Measurements from ENCODE around the gene ABTB1.

ABTB1 gene

DNA sequence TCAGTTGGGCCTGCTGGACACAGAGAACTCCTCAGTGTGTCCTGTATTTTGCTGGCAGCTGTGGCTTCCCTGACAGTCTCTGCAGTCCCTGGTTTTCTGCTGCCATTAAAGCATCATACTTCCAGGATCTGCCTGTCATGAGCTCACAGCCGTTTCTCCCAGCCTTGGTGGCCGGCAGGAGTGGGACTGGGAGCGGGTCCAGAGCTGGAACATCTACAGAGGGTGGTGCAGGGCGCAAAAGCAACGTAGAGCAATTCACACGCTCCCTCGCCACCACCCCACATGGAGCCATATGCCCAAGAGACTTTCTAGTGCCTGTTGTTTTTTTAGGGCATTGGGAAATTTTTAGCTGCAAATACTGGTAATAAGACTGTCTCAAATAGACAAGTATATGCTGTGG is 33.6 kb downstream of the ABTB1 start:
- peaks cover 2% of the 10 kb centered on the region for H3K4me1 ChIP-seq (ENCODE audit: insufficient read depth, poor library complexity, severe bottlenecking)
- no peaks in the 10 kb centered on the region for H3K27me3 ChIP-seq (ENCODE audit: insufficient read depth, poor library complexity, severe bottlenecking)
- H3K27ac ChIP-seq (ENCODE audit: poor library complexity, severe bottlenecking): no peak overlapping the region
- DNase-seq (ENCODE audit: low spot score) (no peak), ATAC-seq (ENCODE audit: low read depth) (no peak)
- no peaks in the 10 kb centered on the region for H3K9me3 ChIP-seq (ENCODE audit: severe bottlenecking)
- no peak overlapping the region for H3K4me3 ChIP-seq (ENCODE audit: severe bottlenecking)
- no peaks in the 10 kb centered on the region for H3K36me3 ChIP-seq (ENCODE audit: low read depth)
- TF ChIP-seq, protein P1, sequence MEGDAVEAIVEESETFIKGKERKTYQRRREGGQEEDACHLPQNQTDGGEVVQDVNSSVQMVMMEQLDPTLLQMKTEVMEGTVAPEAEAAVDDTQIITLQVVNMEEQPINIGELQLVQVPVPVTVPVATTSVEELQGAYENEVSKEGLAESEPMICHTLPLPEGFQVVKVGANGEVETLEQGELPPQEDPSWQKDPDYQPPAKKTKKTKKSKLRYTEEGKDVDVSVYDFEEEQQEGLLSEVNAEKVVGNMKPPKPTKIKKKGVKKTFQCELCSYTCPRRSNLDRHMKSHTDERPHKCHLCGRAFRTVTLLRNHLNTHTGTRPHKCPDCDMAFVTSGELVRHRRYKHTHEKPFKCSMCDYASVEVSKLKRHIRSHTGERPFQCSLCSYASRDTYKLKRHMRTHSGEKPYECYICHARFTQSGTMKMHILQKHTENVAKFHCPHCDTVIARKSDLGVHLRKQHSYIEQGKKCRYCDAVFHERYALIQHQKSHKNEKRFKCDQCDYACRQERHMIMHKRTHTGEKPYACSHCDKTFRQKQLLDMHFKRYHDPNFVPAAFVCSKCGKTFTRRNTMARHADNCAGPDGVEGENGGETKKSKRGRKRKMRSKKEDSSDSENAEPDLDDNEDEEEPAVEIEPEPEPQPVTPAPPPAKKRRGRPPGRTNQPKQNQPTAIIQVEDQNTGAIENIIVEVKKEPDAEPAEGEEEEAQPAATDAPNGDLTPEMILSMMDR (IDR thresholded peaks at IDR 0.05; ENCODE audit: poor library complexity, severe bottlenecking): no peak

DNA sequence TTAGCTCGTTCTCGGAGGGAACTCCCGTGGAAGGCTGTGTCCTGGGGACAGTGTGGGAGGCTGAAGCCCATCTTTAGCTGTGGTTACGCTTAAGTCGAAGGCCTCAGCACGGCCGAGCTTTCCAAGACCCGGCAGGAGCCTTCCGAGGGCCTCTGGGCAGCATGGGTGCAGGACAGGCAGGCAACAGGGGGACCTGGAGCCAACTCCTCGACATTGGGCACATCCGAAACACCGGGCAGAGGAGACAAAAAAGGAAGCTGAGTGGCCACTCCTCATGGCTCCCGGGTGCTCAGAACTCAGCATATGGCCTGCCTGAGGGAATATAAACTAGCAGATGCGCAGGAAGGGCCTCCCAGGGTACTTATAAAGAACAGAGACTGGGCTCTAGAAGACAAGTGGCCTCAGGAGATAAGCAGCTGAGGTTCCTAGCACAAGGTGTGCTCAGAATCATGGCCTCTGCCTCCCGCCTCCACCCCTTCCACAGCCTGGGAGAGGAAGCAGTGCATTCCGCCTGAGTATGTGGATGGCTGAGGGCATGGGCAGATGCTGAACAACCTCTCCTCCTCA is 34.1 kb downstream of the ABTB1 start:
- ATAC-seq (ENCODE audit: low read depth) (no peak; the same call in 2 of the 3 replicates), DNase-seq (ENCODE audit: low spot score) (no peak)
- Histone ChIP-seq H3K9me3 (ENCODE audit: severe bottlenecking) (no peaks in the 10 kb centered on the region), H3K4me3 (ENCODE audit: severe bottlenecking) (no peak overlapping the region), H3K36me3 (ENCODE audit: low read depth) (no peaks in the 10 kb centered on the region), H3K27ac (ENCODE audit: poor library complexity, severe bottlenecking) (no peak overlapping the region), H3K27me3 (ENCODE audit: insufficient read depth, poor library complexity, severe bottlenecking) (no peaks in the 10 kb centered on the region), H3K4me1 (ENCODE audit: insufficient read depth, poor library complexity, severe bottlenecking) (peaks cover 2% of the 10 kb centered on the region)
- TF ChIP-seq, protein P1 (IDR thresholded peaks at IDR 0.05; ENCODE audit: poor library complexity, severe bottlenecking): no peak

DNA sequence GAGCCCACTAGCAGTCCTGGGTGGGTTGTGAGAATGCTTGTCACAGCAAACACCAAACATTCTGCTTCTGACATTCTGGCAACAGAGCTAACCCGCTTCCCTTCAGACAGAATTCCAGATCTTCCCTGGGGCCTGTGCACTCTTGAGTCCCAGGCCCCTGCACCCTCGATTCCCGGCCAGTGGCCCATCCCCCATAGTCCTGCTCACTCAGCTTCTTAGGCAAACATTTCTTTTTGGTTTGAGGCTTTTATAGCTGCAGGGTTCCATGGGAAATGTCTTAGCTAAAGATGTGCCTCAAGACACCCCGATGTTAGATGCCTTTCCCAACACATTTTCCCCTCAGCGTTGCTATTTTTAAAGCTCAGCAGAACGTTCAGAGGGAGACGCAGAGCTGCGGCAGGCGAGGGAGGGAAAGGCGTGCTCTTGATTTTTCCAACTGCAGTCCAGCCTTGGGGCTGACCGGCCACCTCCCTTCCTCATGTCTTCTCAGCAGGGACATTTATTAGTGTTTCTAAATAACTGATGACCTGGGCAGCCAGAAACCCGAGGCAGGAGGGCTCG is 35.2 kb downstream of the ABTB1 start:
- no peaks in the 10 kb centered on the region for H3K9me3 ChIP-seq (ENCODE audit: severe bottlenecking)
- H3K4me1 ChIP-seq (ENCODE audit: insufficient read depth, poor library complexity, severe bottlenecking): peaks cover 2% of the 10 kb centered on the region
- no peaks in the 10 kb centered on the region for H3K27me3 ChIP-seq (ENCODE audit: insufficient read depth, poor library complexity, severe bottlenecking)
- TF ChIP-seq, protein P1 (IDR thresholded peaks at IDR 0.05; ENCODE audit: poor library complexity, severe bottlenecking): no peak
- DNase-seq (ENCODE audit: low spot score) (no peak), ATAC-seq (ENCODE audit: low read depth) (no peak)
- no peak overlapping the region for H3K27ac ChIP-seq (ENCODE audit: poor library complexity, severe bottlenecking)
- H3K36me3 ChIP-seq (ENCODE audit: low read depth): no peaks in the 10 kb centered on the region
- H3K4me3 ChIP-seq (ENCODE audit: severe bottlenecking): no peak overlapping the region

DNA sequence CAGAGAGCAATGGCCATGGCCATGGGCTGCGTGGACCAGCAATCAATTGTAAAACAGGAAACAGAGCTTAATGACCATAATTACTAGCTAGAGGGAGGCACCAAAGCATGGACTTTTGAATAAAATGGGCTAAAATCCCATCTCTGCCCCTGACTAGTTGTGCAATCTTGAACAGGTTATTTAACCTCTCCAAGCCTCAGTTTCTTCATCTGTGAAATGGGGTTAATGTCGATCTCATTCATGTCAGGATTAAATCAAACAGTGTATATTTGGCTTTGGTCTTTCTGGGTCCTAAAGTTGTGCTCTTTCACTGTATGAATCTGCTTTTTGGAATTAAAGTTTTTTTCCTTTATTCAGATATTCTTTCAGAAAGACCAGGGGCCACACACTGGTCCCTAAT is 36.1 kb downstream of the ABTB1 start:
- ATAC-seq (ENCODE audit: low read depth) (no peak), DNase-seq (ENCODE audit: low spot score) (no peak)
- no peaks in the 10 kb centered on the region for H3K9me3 ChIP-seq (ENCODE audit: severe bottlenecking)
- H3K4me3 ChIP-seq (ENCODE audit: severe bottlenecking): no peak overlapping the region
- TF ChIP-seq, protein P1 (IDR thresholded peaks at IDR 0.05; ENCODE audit: poor library complexity, severe bottlenecking): no peak
- no peak overlapping the region for H3K27ac ChIP-seq (ENCODE audit: poor library complexity, severe bottlenecking)
- H3K36me3 ChIP-seq (ENCODE audit: low read depth): no peaks in the 10 kb centered on the region
- H3K27me3 ChIP-seq (ENCODE audit: insufficient read depth, poor library complexity, severe bottlenecking): no peaks in the 10 kb centered on the region
- peaks cover 2% of the 10 kb centered on the region for H3K4me1 ChIP-seq (ENCODE audit: insufficient read depth, poor library complexity, severe bottlenecking)

DNA sequence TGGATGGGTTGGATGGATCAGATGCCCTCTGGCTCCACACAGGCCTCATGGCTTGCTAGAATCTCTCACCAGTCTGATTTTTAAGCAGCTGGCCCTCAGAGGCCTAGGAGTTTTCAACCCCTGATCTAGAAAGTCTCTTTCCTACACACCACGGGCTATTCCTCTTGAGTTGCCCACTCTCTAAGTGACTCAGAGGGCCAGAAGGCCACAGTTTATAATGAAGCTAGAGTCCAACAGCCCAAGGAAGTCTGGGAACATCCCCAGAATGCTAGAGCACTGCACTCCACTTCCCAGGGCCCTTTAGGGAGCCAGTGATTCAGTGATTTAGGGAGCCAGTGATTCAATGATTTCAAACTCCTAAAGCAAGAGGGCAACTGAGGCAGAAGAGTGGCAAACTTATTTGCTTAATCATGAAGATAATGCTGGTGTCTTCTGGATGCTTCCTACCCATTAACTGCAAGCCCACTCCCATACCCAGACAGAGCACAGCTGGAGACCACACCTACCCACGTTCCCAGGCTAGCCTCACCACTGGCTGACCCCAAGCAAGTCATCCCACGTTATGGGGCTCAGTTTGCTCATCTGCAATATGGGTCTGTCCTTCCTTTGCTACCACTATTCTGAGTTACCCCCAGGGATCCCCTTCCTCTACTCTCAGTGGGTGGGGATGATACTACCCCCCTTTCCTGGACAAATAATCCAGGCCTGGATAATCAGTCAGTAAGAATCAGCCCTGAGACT is 36.7 kb downstream of the ABTB1 start:
- ATAC-seq (ENCODE audit: low read depth): no peak
- H3K27ac ChIP-seq (ENCODE audit: poor library complexity, severe bottlenecking): no peak overlapping the region
- H3K27me3 ChIP-seq (ENCODE audit: insufficient read depth, poor library complexity, severe bottlenecking): no peaks in the 10 kb centered on the region
- H3K4me1 ChIP-seq (ENCODE audit: insufficient read depth, poor library complexity, severe bottlenecking): peaks cover 2% of the 10 kb centered on the region
- H3K4me3 ChIP-seq (ENCODE audit: severe bottlenecking): no peak overlapping the region
- TF ChIP-seq, protein P1 (IDR thresholded peaks at IDR 0.05; ENCODE audit: poor library complexity, severe bottlenecking): no peak
- no peaks in the 10 kb centered on the region for H3K9me3 ChIP-seq (ENCODE audit: severe bottlenecking)
- H3K36me3 ChIP-seq (ENCODE audit: low read depth): no peaks in the 10 kb centered on the region
- no peak for DNase-seq (ENCODE audit: low spot score)
